Measurements from ENCODE around the gene UBE2N. TPM values are rescaled to one million over a fixed set of nuclear protein-coding genes. Genes with fewer than 3 reads are reported as not detected.

UBE2N gene
- total and polyA plus RNA-seq, 2 of the 8 experiments (the other 6 are each of a cell fraction or from before 2014, with no cell fraction given): 108 to 225 TPM

GRCh38 chr12:93419388-93420034, 22.2 kb downstream of the UBE2N start:
- H3K9ac ChIP-seq (replicated peaks in 1 of 4; ENCODE audit: extremely low read depth in 1 of 4, low read depth in 3 of 4, low read length in 3 of 4): peak overlapping the region in 1 of 4 experiments; percentile 8; a peak in 1 of 7 replicates
- no peak overlapping the region for H4K91ac ChIP-seq (replicated peaks; ENCODE audit: insufficient read length, low read length)
- H3K36me3 ChIP-seq (ENCODE audit: control insufficient read depth in 2 of 4, insufficient read depth in 4 of 4, low read length in 3 of 4): no peaks in the 10 kb centered on the region
- ChIA-PET POLR2A (ENCODE audit: partially characterized antibody) (interaction anchor here (0.8 to 2.1 kb wide), 3 partner anchors 13 to 23 kb away, joined by 5 to 6 read pairs (median 6); partner anchors contain the start of gene UBE2N), CTCF (ENCODE audit: partially characterized antibody) (interaction anchor here (0.6 to 2.7 kb wide), 38 partner anchors 9 to 714 kb away, joined by 3 to 22 read pairs (median 4); no protein-coding TSS in a partner anchor)
- H2BK120ac ChIP-seq (replicated peaks; ENCODE audit: low read depth, low read length): no peak overlapping the region
- no peak overlapping the region for H3K14ac ChIP-seq (ENCODE audit: insufficient read length)
- no peak overlapping the region for H4K8ac ChIP-seq (ENCODE audit: extremely low read depth, insufficient read depth, low read length)
- peaks cover 4% of the 10 kb centered on the region; the same call in 1 of the 2 replicates for H3K79me1 ChIP-seq (ENCODE audit: low read depth, low read length)
- no peak overlapping the region for H3K27ac ChIP-seq (ENCODE audit: low read depth, low read length)
- H4K20me1 ChIP-seq (replicated peaks in 1 of 2; ENCODE audit: control insufficient read depth in 1 of 2, insufficient read depth in 2 of 2, low read length in 2 of 2): peaks cover 13 to 16% of the 10 kb centered on the region in 2 experiments
- H3K9me3 ChIP-seq (ENCODE audit: insufficient read depth in 2 of 2, low read depth in 1 of 2, low read length in 1 of 2): no peaks in the 10 kb centered on the region
- TF ChIP-seq, protein P1, sequence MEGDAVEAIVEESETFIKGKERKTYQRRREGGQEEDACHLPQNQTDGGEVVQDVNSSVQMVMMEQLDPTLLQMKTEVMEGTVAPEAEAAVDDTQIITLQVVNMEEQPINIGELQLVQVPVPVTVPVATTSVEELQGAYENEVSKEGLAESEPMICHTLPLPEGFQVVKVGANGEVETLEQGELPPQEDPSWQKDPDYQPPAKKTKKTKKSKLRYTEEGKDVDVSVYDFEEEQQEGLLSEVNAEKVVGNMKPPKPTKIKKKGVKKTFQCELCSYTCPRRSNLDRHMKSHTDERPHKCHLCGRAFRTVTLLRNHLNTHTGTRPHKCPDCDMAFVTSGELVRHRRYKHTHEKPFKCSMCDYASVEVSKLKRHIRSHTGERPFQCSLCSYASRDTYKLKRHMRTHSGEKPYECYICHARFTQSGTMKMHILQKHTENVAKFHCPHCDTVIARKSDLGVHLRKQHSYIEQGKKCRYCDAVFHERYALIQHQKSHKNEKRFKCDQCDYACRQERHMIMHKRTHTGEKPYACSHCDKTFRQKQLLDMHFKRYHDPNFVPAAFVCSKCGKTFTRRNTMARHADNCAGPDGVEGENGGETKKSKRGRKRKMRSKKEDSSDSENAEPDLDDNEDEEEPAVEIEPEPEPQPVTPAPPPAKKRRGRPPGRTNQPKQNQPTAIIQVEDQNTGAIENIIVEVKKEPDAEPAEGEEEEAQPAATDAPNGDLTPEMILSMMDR (IDR thresholded peaks at IDR 0.05; ENCODE audit: control extremely low read depth in 1 of 3, insufficient read depth in 1 of 3, low read depth in 1 of 3, low read length in 3 of 3): peak in 1 of 3 experiments; percentile 46; a peak in 2 of 4 replicates
- peak in 1 of 2 experiments; percentile 38; a peak in 3 of 4 replicates for TF ChIP-seq RAD21 (IDR thresholded peaks at IDR 0.05 in 1 of 2, conservative IDR thresholded peaks at IDR 0.05 in 1 of 2; ENCODE audit: low read depth in 2 of 2, low read length in 2 of 2)
- no peak for TF ChIP-seq TCF12 (IDR thresholded peaks at IDR 0.05; ENCODE audit: low read depth, low read length)
- no peak overlapping the region for H2BK12ac ChIP-seq (ENCODE audit: low read depth, low read length)
- H3K4me2 ChIP-seq (ENCODE audit: insufficient read depth in 1 of 2, low read depth in 2 of 2, low read length in 2 of 2): no peak overlapping the region
- H2BK15ac ChIP-seq (ENCODE audit: low read length): no peak overlapping the region
- H3K18ac ChIP-seq (ENCODE audit: extremely low read depth, low read length): no peak overlapping the region
- FAIRE-seq (no peak), DNase-seq (ENCODE audit: low read depth in 1 of 2, low spot score in 2 of 2) (no peak)
- peaks cover 0 to 8% (median 5%) of the 10 kb centered on the region in 4 experiments; a peak in 6 of 7 replicates for H3K4me1 ChIP-seq (replicated peaks in 1 of 4; ENCODE audit: control insufficient read depth in 3 of 4, insufficient read depth in 4 of 4, low read length in 3 of 4)
- H3K56ac ChIP-seq (replicated peaks; ENCODE audit: insufficient read length, low read depth, low read length): no peak overlapping the region
- H3K4me3 ChIP-seq (ENCODE audit: extremely low read depth in 1 of 4, insufficient read depth in 2 of 4, low read depth in 3 of 4, low read length in 4 of 4): no peak overlapping the region
- no peaks in the 10 kb centered on the region for H3K23me2 ChIP-seq (ENCODE audit: low read depth, low read length)
- H4K5ac ChIP-seq (ENCODE audit: insufficient read length, low read depth, low read length): no peak overlapping the region
- no peaks in the 10 kb centered on the region for H3K27me3 ChIP-seq (replicated peaks in 1 of 4; ENCODE audit: control insufficient read depth in 3 of 4, extremely low read depth in 1 of 4, insufficient read depth in 3 of 4, low read length in 3 of 4)
- H2AFZ ChIP-seq (ENCODE audit: low read length): no peak overlapping the region
- H2BK5ac ChIP-seq (ENCODE audit: low read depth, low read length): no peak overlapping the region
- H3K4ac ChIP-seq (replicated peaks; ENCODE audit: insufficient read length, low read depth, low read length): no peak overlapping the region
- WGBS, 2 experiments (ENCODE audit: extremely low coverage in 1 of 2, insufficient coverage in 1 of 2, insufficient read length in 1 of 2, insufficient replicate concordance in 2 of 2, low coverage in 1 of 2, low lambda C conversion rate in 2 of 2, missing lambda C conversion rate in 1 of 2): 8% methylated on average over 1 of the region's 1 CpG; no CpG with 5 or more reads in 1 of the 2 experiments
- no peak overlapping the region for H2AK5ac ChIP-seq (ENCODE audit: low read depth, low read length)
- peaks cover 21 to 99% of the 10 kb centered on the region in 2 experiments for H3K79me2 ChIP-seq (ENCODE audit: control insufficient read depth in 1 of 2, insufficient read depth in 2 of 2, low read length in 2 of 2)
- no peak overlapping the region for H2BK20ac ChIP-seq (ENCODE audit: low read length)
- no peak overlapping the region for H3K23ac ChIP-seq (ENCODE audit: insufficient read length)
